Activated T-cell treated with anti-CD3 and anti-CD28 coated beads for 1 hour (primary cell): ENCODE data around the gene MAN1C1.
"Not testable (repeated sequence)": the region's sequence is repeated elsewhere in the genome, so short reads cannot be mapped to it uniquely, and the experiment has no call there.

Experiments used
- DNase-seq: peaks from one replicate; pipeline ENCODE4 v3.0.0-alpha.2; 2020; ENCODE audit warnings: low read depth

The MAN1C1 gene

GRCh38 chr1:25716320-25716719 is 99.7 kb downstream of the MAN1C1 start:
- DNase-seq, result no peak

GRCh38 chr1:25718732-25719131 is 102.1 kb downstream of the MAN1C1 start:
- DNase-seq, result no peak

- no peak for DNase-seq
Observed at GRCh38 chr1:25720624-25721023, 104.0 kb downstream of the MAN1C1 start.

- DNase-seq, result no peak
Observed at GRCh38 chr1:25723250-25723880, 106.8 kb downstream of the MAN1C1 start.

GRCh38 chr1:25724201-25724600 is 107.6 kb downstream of the MAN1C1 start:
- DNase-seq, result no peak

GRCh38 chr1:25724966-25725365 is 108.4 kb downstream of the MAN1C1 start:
- no peak for DNase-seq

- DNase-seq, result no peak
Observed at GRCh38 chr1:25725482-25725881, 108.9 kb downstream of the MAN1C1 start.

- DNase-seq, result no peak
Observed at GRCh38 chr1:25727088-25727487, 110.5 kb downstream of the MAN1C1 start.

- no peak for DNase-seq
Observed at GRCh38 chr1:25727635-25728286, 111.2 kb downstream of the MAN1C1 start.

GRCh38 chr1:25728301-25728935 is 111.8 kb downstream of the MAN1C1 start:
- no peak for DNase-seq

- DNase-seq, result no peak
Observed at GRCh38 chr1:25729045-25729444, 112.5 kb downstream of the MAN1C1 start.

GRCh38 chr1:25729790-25730644 is 113.4 kb downstream of the MAN1C1 start:
- DNase-seq, result no peak

- DNase-seq, result no peak
Observed at GRCh38 chr1:25731148-25731547, 114.6 kb downstream of the MAN1C1 start.

GRCh38 chr1:25731626-25732370 is 115.2 kb downstream of the MAN1C1 start:
- DNase-seq, result no peak

- DNase-seq, result no peak
Observed at GRCh38 chr1:25732821-25733220, 116.2 kb downstream of the MAN1C1 start.

GRCh38 chr1:25733271-25733670 is 116.7 kb downstream of the MAN1C1 start:
- DNase-seq, result no peak

- DNase-seq, result not testable (repeated sequence)
Observed at GRCh38 chr1:25734991-25735390, 118.4 kb downstream of the MAN1C1 start.

GRCh38 chr1:25735956-25736529 is 119.5 kb downstream of the MAN1C1 start:
- DNase-seq, result no peak

GRCh38 chr1:25737130-25737529 is 120.5 kb downstream of the MAN1C1 start:
- no peak for DNase-seq

- no peak for DNase-seq
Observed at GRCh38 chr1:25738499-25738898, 121.9 kb downstream of the MAN1C1 start.

- no peak for DNase-seq
Observed at GRCh38 chr1:25739341-25739740, 122.8 kb downstream of the MAN1C1 start.
